Measurements from ENCODE around the gene TLE1.

Gene TLE1

DNA sequence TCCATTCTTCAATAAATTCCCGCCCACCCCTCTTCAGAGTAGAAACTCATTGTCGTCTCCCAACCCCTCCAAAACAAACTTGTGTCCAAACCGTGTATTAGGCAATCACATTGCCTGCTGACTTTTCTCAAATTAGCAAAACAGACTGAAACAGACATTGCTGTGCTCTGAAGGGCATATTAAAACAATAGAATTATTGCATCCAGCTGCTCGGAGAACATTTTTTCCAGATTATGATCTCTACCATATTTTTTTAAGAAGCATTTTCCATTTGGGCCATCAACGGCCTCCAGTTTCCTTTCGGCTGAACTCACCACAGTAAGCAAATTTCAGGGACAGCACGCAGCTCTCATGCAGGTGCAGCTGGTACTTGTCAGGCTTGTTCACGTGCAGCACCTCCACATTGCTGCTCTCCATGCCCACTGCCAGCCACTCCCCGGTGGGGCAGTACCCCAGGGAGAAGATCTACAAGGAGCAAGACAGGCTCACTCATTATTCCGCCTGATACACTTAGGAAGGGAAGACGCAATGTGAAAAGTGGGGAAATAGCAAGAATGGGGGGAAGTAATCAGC is 104.1 kb downstream of the TLE1 start:
- no peak for TF ChIP-seq CTCF (IDR thresholded peaks at IDR 0.05; ENCODE audit: low read depth, low read length, missing control alignments)
- in situ Hi-C loops (cut with HindIII; ENCODE audit: low pct_ligation_motif_present, low sequenced_read_pairs): no loop called here
- H3K27ac ChIP-seq: no peak overlapping the region
- no peak for DNase-seq
- H3K36me3 ChIP-seq (replicated peaks): no peaks in the 10 kb centered on the region
- H3K27me3 ChIP-seq (replicated peaks): no peaks in the 10 kb centered on the region
- H3K4me3 ChIP-seq (ENCODE audit: low read depth, low read length): no peak overlapping the region

GRCh38 chr9:81584099-81584498 is 105.2 kb downstream of the TLE1 start:
- in situ Hi-C loops (cut with HindIII; ENCODE audit: low pct_ligation_motif_present, low sequenced_read_pairs): no loop called here
- no peak for DNase-seq
- Histone ChIP-seq H3K27me3 (replicated peaks) (no peaks in the 10 kb centered on the region), H3K36me3 (replicated peaks) (no peaks in the 10 kb centered on the region), H3K4me3 (ENCODE audit: low read depth, low read length) (no peak overlapping the region), H3K27ac (no peak overlapping the region)
- TF ChIP-seq CTCF (IDR thresholded peaks at IDR 0.05; ENCODE audit: low read depth, low read length, missing control alignments): no peak

- H3K27me3 ChIP-seq (replicated peaks): no peaks in the 10 kb centered on the region
- no peaks in the 10 kb centered on the region for H3K36me3 ChIP-seq (replicated peaks)
- no peak overlapping the region for H3K4me3 ChIP-seq (ENCODE audit: low read depth, low read length)
- no peak for TF ChIP-seq CTCF (IDR thresholded peaks at IDR 0.05; ENCODE audit: low read depth, low read length, missing control alignments)
- no peak for DNase-seq
- no peak overlapping the region for H3K27ac ChIP-seq
- in situ Hi-C loops (cut with HindIII; ENCODE audit: low pct_ligation_motif_present, low sequenced_read_pairs): no loop called here
These were observed 107.4 kb downstream of the TLE1 start for GRCh38 chr9:81581986-81582385.

- H3K27ac ChIP-seq: no peak overlapping the region
- in situ Hi-C loops (cut with HindIII; ENCODE audit: low pct_ligation_motif_present, low sequenced_read_pairs): no loop called here
- DNase-seq: no peak
- no peaks in the 10 kb centered on the region for H3K36me3 ChIP-seq (replicated peaks)
- no peak for TF ChIP-seq CTCF (IDR thresholded peaks at IDR 0.05; ENCODE audit: low read depth, low read length, missing control alignments)
- no peak overlapping the region for H3K4me3 ChIP-seq (ENCODE audit: low read depth, low read length)
- H3K27me3 ChIP-seq (replicated peaks): no peaks in the 10 kb centered on the region
These were observed 110.0 kb downstream of the TLE1 start for GRCh38 chr9:81579381-81579780.

DNA sequence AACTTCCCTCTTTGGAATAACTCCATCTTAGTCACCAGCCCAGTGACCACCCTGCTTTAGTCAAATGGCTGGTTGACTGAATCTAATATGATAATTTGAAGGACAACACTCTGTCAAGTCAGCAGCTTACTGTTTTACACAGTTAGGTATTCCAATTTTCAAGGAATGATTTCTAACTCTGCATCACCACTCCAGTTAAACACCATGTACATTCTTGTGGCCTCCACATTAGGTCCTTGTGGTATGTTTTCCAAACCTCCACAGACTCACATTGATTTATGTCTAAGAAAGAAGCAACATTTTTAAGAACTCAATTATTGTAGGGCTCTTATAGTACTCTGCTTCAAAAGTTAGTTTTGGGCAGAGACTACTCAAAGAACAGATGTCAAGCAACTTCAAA is 110.7 kb downstream of the TLE1 start:
- TF ChIP-seq CTCF (IDR thresholded peaks at IDR 0.05; ENCODE audit: low read depth, low read length, missing control alignments): no peak
- H3K36me3 ChIP-seq (replicated peaks): no peaks in the 10 kb centered on the region
- H3K27me3 ChIP-seq (replicated peaks): no peaks in the 10 kb centered on the region
- no peak overlapping the region for H3K27ac ChIP-seq
- in situ Hi-C loops (cut with HindIII; ENCODE audit: low pct_ligation_motif_present, low sequenced_read_pairs): no loop called here
- DNase-seq: no peak
- H3K4me3 ChIP-seq (ENCODE audit: low read depth, low read length): no peak overlapping the region

GRCh38 chr9:81575956-81576355 is 113.4 kb downstream of the TLE1 start:
- Histone ChIP-seq H3K27ac (no peak overlapping the region), H3K4me3 (ENCODE audit: low read depth, low read length) (no peak overlapping the region), H3K36me3 (replicated peaks) (no peaks in the 10 kb centered on the region), H3K27me3 (replicated peaks) (no peaks in the 10 kb centered on the region)
- no peak for DNase-seq
- in situ Hi-C loops (cut with HindIII; ENCODE audit: low pct_ligation_motif_present, low sequenced_read_pairs): no loop called here
- no peak for TF ChIP-seq CTCF (IDR thresholded peaks at IDR 0.05; ENCODE audit: low read depth, low read length, missing control alignments)

Measured in brain microvascular endothelial cell (primary cell).